Activated CD4-positive, alpha-beta T cell treated with anti-CD3 and anti-CD28 coated beads, Interleukin-10, Interleukin-2, amounts not matched to agents 100 ng/mL and 50 ng/mL, durations not matched to agents 16 hours and 8 hours (primary cell): ENCODE results near the gene PREX1.

Experiments used
- DNase-seq: peaks from one replicate; pipeline ENCODE4 v3.0.0-alpha.2; 2020

Gene PREX1

DNA sequence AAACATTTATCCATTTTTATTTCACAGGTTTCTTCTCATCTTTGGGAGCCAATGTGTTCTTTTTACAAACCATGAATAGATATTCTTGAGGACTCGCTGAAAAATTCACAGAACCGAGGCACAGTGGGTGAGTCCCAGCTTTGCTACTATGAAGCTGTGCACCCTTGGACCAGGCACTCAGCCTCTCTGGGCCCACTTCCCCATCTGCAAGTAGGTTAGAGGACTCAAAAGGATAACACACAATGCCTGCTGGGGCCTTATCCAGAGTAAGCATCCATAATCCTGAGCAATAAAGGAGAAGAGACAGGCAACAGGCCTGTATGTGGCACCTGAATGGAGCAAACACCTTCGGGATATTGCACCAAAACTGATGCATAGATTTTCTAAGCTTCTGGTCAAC lies 153.3 kb downstream of the PREX1 start:
- no peak for DNase-seq

- peak; percentile 18 for DNase-seq
Measured at GRCh38 chr20:48673507-48673906, 154.3 kb downstream of the PREX1 start.

DNA sequence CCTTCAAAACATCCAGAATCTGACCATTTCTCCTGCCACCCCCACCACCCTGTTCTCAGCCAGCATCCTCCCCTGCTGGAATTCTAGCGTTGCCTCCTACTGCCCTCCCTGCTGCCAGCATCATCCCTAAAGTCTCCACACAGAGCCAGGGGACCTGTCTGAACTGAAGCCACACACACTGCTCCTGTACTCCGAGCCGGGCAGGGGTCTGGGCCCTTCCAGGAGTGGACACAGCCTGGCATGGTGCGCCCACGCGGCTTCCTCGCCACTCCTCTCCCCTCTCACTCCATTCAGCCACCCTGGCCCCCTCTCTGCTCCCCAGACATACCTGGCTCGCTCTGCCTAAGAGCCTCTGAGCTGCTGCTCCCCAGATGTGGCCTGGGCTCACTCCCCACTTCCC lies 155.5 kb downstream of the PREX1 start:
- DNase-seq, result no peak

DNA sequence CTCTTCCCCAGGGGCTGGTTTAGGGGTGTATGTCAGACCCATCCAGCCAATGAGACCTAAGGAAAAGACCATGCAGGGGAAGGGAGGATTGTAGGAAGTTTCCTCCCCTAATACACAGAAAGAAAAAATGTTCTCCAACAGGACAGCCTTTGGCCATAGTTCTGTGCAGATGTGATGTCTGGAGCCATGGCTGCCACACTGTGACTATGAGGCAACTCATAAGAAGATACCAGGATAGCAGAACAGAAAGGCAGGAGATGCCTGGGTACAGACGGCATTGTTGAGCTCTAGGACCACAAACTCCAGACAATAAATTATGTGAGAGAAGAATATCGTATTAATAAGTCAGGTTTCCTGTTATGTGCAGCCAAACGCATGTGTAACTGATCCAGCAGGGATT lies 156.7 kb downstream of the PREX1 start:
- DNase-seq, result no peak

DNA sequence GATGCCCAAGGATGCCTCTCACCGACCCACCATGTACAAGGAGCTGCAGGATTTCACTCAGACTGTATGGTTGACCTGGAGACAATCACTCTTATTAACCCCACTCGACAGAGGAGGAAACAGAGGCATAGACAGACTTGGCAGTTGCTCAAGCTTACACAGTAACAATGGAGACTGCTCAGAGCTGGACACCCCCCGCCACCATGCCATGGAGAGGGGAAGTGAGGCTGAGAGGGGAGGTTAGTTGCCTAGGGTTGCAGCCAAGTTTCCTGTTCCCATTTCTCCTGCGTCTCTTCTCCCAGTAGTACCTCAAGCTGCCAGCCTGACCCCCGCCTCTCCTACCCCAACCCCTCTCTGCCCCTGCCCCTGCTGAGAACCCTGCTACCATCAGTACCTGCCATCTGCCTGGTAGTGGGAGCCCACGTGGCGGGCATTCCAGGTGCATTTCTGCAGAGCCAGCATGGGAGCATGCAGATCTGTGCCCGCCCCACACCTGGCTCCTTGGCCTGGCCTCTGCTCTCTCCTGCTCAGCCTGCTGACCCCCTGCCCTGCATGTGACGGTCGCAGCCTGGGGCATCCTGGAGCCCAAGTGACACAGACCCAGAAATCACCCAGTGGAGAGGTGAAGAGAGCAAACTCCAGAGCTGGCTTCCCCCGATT lies 157.7 kb downstream of the PREX1 start:
- DNase-seq, result no peak

DNA sequence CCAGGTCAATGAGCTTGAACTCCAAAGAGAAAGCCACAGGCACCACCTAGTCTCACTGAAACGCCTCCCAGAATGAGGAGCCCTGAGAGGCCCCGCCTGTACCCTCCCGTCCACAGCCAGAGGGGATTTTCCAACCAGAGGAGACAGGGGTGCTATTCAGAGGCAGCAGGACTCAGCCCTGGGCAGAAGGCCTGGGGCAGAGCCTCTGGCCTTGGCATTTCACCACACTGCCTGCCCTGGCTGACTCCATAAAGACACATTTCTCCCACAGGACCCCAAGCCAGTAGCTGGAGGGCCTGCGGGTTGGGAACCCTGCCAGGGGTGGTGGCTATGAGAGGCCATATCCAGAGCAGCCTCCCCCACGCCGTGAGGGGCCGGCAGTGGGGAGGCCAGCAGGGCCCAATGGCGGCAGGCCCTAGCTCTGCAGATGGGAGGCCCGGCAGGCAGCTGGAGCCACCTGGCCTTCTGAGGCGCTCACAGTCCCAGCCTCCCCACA lies 159.3 kb downstream of the PREX1 start:
- no peak for DNase-seq

GRCh38 chr20:48667889-48668413 lies 159.8 kb downstream of the PREX1 start:
- DNase-seq, result no peak

DNA sequence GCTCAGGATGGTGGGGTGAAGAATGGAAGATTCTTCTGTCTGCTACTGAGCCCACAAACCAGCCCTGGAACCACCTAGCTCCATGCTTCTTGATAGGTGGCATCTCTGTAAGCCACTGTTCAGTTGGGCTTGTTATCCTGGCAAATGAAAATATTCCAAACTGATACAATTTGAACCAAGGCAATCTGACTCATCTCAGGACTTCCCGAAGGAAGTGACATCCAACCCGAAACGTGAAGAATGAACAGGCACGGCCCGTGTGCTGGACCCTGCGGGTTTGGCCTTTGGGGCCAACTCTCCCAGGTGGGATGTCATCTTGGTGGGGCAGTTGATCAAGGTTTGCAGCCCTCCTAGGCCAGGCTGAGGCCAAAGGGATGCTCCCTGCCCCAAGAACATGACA lies 160.3 kb downstream of the PREX1 start:
- no peak for DNase-seq

GRCh38 chr20:48665785-48666184 lies 162.0 kb downstream of the PREX1 start:
- no peak for DNase-seq

- DNase-seq, result no peak
Measured at GRCh38 chr20:48662711-48663110, 165.1 kb downstream of the PREX1 start.

GRCh38 chr20:48661575-48662455 lies 166.0 kb downstream of the PREX1 start:
- no peak for DNase-seq

DNA sequence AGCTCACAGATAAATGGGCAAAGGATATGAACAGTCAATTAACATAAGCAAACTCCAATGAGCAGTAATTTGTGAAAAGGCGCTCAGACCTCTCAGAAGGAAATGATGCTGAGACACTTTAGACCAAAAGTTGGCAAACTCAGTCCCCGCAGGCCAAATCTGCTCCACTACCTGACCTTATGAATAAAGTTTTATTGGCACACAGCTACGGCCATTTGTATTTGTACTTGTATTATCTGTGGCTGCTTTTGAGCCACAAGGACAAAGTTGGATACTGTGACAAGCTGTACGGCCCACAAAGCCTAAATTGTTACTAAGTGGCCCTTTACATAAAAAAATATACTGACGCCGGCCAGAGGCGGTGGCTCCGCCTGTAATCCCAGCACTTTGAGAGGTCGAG lies 167.0 kb downstream of the PREX1 start:
- no peak for DNase-seq

GRCh38 chr20:48659858-48660257 lies 167.9 kb downstream of the PREX1 start:
- no peak for DNase-seq

DNA sequence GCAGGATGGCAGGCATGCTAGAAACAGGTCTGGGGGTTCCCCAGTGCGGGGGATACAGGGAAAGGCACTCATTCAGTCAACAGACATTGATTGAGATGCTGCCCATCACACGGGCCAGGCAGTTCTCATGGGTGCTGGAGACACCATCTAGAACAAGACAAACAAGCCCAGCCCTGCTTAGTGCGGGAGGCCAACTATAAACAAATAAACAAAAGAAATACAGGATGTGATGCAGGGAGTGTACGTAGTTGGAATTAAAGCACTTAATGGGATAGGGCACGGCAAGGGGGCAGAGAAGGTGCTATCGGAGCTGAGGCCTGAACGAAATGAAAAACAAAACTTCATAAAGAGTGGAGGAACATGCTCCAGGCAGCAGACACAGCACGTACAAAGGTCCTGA lies 169.3 kb downstream of the PREX1 start:
- DNase-seq, result no peak

GRCh38 chr20:48658198-48658476 lies 169.7 kb downstream of the PREX1 start:
- no peak for DNase-seq

- peak; percentile 81 for DNase-seq
Measured at GRCh38 chr20:48657426-48658197, 170.2 kb downstream of the PREX1 start.

- DNase-seq, result no peak
Measured at GRCh38 chr20:48656661-48657211, 171.1 kb downstream of the PREX1 start.

GRCh38 chr20:48656137-48656536 lies 171.7 kb downstream of the PREX1 start:
- no peak for DNase-seq

GRCh38 chr20:48653706-48654051 lies 174.1 kb downstream of the PREX1 start:
- DNase-seq, result no peak

DNA sequence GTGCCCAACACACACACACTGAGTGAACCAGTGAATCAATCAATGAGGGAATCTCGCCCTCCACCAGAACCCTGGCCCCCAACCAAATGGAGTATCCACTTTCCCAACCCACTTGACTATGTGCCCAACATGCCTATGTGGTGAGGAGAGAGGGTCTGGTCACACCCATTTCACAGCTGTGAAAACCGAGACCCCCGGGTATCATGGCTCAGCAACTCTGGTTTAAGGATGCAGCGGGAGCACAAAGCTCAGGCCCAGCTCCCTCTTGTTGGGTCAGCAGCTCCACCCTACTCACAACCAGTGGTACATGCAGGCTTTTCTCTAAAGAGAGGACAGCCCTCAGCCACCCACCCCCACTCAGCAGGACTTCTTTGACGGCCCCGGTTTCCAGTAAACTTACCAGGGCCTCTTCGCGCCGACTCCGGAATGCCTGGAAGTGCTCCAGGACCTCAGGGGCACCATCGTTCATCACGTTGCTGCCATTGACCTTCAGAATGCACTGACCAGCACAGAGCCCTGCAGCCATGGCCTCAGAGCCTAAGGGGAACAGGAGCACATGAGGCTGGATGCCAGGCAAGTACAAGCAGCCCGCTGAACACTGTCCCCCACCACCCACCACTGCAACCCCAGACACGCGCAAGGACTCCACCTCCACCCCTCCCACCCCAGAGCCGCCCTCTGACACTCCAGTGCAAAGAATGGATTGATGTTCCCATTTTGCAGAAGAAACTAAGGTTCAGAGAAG lies 174.7 kb downstream of the PREX1 start:
- DNase-seq, result no peak

GRCh38 chr20:48651960-48652359 lies 175.8 kb downstream of the PREX1 start:
- no peak for DNase-seq

DNA sequence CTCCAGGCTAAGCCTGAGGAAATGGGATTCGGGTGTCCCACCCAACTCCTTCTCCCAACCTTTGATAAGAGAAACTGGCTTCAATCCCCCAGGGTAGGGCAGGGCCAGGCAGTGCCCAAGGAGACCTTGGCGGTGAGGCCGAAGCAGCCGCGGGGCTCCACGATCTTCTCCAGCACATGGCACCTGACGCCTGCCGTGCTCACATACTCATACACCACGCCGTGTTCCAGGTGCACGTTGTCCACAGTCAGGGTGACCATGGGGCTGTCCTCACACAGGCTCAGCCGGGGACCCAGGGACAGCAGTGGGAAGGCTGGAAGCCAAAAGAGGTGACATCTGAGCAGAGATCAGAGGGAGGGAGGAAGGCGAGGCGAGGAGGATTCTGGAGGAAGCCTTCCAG lies 176.5 kb downstream of the PREX1 start:
- no peak for DNase-seq

DNA sequence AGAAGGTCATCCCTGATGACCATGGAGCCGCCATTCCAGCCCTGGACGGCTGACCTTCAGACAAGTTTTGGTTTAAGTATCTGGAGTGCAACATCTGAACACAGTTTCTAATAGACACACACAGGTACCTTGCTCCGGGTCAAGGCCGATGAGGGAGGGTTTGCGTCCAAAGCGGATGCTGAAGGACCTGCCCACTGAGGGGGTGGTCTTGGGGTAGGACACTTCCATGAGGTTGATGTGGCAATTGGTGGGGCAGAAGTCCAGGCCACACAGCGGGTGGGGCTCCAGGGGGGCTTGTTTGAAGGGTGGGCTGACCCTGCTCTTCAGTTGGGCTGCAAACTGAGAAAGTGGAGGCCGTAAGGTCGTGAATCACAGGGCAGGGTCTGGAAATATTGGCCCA lies 177.9 kb downstream of the PREX1 start:
- DNase-seq, result no peak
